ENCODE measurements around the gene BCAS4.

- TF ChIP-seq CTCF (conservative IDR thresholded peaks at IDR 0.05 in 1 of 2, IDR thresholded peaks at IDR 0.05 in 1 of 2; ENCODE audit: low read depth in 1 of 2, low read length in 2 of 2): no peak
- no peak for TF ChIP-seq EZH2 (IDR thresholded peaks at IDR 0.05; ENCODE audit: low read length, missing control alignments)
Observed at GRCh38 chr20:50848846-50849673, 54.2 kb downstream of the BCAS4 start.

All from fibroblast of lung (primary cell).